Left forelimb (tissue), 1 donor: Measurements from ENCODE around the gene ARFGAP1.

Source experiments
- DNase-seq: peaks from one replicate; pipeline ENCODE4 v3.0.0-alpha.2; 2018; ENCODE audit warnings: low spot score

Gene ARFGAP1

GRCh38 chr20:63272105-63273058, at the start of gene ARFGAP1:
TSS of gene ARFGAP1 (plus strand) at chr20:63272813. CDS start at chr20:63275581, 2,768 bp downstream.
- DNase-seq = peak; percentile 97

- DNase-seq = no peak
Measured at GRCh38 chr20:63223121-63223825, 49.3 kb upstream of the ARFGAP1 start.

- DNase-seq = no peak
Measured at GRCh38 chr20:63223826-63224207, 48.8 kb upstream of the ARFGAP1 start.

DNA sequence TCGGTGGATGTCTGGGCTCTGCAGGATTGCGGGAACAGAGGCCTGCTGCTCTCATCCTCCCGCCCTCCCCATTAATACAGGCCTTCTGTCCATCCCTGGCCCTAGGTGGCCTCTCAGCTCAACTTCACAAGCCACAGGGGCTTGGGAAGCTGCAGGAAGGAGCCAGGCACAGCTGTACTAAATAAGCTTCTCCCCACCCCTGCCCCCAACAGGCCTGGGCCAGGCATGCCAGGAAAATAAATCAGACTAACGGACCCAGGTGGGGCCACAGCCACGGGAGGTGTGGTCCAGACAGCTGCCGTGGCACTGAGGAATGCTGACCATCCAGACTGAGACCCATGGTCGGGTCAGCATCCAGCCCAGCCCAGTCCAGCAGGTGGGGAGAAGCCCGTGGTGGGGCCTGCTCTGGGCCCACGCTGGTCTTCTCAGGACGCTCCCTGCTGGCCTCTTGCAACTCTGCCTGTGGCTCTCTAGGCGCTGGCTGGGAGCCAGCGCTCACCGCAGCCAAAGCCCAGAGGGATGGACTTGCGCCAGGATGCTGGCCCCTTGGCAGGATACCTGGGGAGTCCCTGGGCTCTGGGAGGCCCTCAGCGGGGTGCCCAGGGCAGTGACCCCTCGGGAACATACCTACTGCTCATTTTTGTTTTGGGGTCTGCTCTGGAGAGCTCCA, 48.1 kb upstream of the ARFGAP1 start:
- DNase-seq = no peak

- no peak for DNase-seq
Measured at GRCh38 chr20:63225082-63225454, 47.5 kb upstream of the ARFGAP1 start.

- DNase-seq = no peak
Measured at GRCh38 chr20:63226042-63226943, 46.3 kb upstream of the ARFGAP1 start.

- DNase-seq = no peak
Measured at GRCh38 chr20:63227260-63227659, 45.4 kb upstream of the ARFGAP1 start.

DNA sequence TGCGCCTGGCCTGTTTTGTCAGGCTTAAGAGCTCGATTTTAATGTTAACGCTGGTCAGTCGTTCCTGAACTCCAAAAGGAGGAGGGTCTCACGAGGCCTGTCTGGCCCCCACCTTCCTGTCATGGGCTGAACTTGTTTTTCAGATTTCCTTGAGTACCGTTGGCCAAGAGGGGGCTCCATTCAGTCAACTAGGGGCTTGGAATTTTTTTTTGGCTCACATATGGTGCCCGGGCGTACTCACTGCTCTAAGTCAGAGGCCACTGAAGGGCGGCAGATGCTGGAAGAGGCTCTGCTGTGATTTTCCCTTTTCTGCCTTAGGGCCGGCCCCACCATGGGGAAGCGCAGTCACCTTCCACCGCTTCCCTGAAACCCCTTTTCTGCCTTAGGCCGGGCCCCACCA, 43.8 kb upstream of the ARFGAP1 start:
- DNase-seq = no peak

- DNase-seq = no peak
Measured at GRCh38 chr20:63230800-63231268, 41.8 kb upstream of the ARFGAP1 start.

- no peak for DNase-seq
Measured at GRCh38 chr20:63232235-63233060, 40.2 kb upstream of the ARFGAP1 start.

GRCh38 chr20:63233061-63233344, 39.6 kb upstream of the ARFGAP1 start:
- DNase-seq = no peak

- no peak for DNase-seq
Measured at GRCh38 chr20:63233924-63234323, 38.7 kb upstream of the ARFGAP1 start.

DNA sequence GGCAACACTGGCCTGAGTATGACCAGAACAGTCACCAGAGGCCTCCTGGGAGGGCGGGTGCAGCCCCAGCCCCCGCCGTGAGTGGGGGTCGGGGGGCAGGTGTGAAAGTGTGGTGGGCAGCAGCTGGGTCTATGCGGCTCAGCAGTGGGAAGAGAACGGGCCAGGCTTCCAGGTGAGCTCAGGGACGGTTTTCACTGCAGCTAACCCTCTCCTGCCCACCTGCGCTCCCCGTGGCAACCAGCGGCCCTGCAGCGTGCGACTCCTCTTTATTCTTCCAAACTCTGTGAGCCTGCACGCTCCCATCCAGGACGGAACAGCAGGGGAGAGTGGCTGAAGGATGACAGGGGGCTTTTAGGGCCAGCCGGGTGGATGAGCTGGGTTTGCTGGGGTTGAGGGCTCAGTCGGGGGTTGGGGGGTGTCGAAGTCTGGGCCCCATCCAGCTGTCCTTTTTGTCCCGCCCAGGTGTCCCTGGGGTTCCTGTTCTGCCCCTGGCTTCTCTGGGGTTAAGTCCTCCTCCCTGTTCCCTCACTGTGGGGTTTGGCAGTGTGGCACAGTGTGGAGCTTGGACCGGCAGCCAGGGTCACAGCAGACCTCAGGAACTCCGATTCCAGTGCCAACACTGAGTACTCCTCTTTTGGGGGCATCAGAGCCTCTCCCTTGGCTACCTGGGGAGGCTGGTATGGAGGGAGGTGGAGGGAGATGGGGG, 37.8 kb upstream of the ARFGAP1 start:
- DNase-seq = no peak

DNA sequence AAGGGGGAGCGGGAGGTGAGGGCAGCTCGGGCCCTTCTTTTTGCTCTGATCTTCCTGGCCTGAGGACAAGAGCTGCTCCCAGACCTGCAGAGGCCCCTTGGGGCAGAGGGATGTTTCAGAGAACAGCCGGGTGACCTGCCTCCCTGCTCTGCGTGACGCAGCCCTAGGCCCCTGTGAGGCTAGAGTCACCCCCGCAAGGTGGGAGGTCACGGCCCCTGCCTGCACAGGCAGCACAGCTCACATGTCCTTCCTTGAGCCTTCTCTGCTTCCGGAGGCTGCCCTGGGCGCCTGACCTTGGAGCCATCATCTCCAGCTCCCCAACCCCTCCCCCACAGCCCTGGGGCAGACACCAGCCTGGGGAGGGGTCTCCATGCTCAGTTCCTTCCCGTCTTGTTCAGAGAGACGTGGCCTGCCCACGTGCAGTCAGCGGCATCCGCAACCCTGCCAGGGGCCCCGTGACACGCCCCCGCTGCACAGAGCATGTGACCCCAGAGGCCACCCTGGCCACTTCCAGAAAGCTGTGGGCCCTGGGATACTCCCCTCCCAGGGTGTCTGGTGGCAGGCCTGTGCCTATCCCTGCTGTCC, 37.1 kb upstream of the ARFGAP1 start, which contains the start of gene BIRC7:
Gene BIRC7, plus strand, starts transcription at position 507 of the 585 bp plus-strand sequence. CDS start 192 bp downstream, outside the sequence.
- DNase-seq = no peak

GRCh38 chr20:63236116-63236837, 36.3 kb upstream of the ARFGAP1 start:
- DNase-seq = no peak

- no peak for DNase-seq
Measured at GRCh38 chr20:63238031-63238430, 34.6 kb upstream of the ARFGAP1 start.

DNA sequence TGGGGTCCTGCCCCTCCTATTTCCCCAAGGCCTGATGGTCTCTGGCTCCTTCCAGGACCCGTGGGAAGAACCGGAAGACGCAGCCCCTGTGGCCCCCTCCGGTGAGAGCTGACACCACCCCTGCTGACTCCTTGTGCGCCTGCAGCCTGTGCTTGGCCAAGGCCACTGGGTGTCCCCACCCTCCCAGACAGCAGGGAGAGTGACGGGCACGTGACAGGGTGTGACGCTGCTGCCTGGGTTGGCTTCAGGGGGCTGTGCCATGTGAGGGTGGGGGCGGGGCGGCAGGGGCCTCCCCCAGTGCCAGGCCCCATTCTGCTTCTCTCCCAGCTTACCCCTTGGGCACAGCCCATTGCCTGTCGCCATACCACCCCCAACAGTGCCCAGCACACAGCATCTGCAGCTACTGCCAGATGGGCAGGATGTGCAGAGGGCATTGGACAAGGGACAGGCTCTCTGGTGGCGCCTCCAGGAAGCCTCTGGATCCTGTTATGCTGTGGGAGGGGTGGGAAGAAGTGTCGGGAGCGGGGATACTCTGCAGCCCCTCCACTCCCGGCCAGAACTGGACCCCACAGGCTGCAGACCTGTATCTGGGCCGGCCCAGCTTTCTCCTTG, 34.0 kb upstream of the ARFGAP1 start:
- DNase-seq = no peak

GRCh38 chr20:63239431-63239830, 33.2 kb upstream of the ARFGAP1 start:
- no peak for DNase-seq
